Mucosa of rectum (tissue), 2 donors: ENCODE results near the gene KLHL22.
"Not testable (repeated sequence)": the region's sequence is repeated elsewhere in the genome, so short reads cannot be mapped to it uniquely, and the experiment has no call there.

Experiments
- H3K27ac ChIP-seq, 2 donors: one replicate each; pipeline ENCODE4 v1.7.0; 2013; ENCODE audit warnings: inconsistent platforms in 2 of 2, low read depth in 2 of 2, low read length in 2 of 2
- H3K27me3 ChIP-seq, 2 donors: one replicate each; pipeline ENCODE4 v1.7.0; 2013; ENCODE audit warnings: low read length in 2 of 2; ENCODE audit not compliant: control insufficient read depth in 2 of 2, insufficient read depth in 2 of 2
- H3K36me3 ChIP-seq, 2 donors: one replicate each; pipeline ENCODE4 v1.7.0; 2013; ENCODE audit warnings: low read length in 2 of 2; ENCODE audit not compliant: control insufficient read depth in 2 of 2, insufficient read depth in 2 of 2
- H3K4me1 ChIP-seq, 2 donors: one replicate each; pipeline ENCODE4 v1.7.0; 2013; ENCODE audit warnings: low read length in 2 of 2, mild to moderate bottlenecking in 1 of 2; ENCODE audit not compliant: control insufficient read depth in 2 of 2, insufficient read depth in 2 of 2
- H3K4me3 ChIP-seq, 2 donors: one replicate each; pipeline ENCODE4 v1.7.0; 2013; ENCODE audit warnings: low read length in 2 of 2
- H3K9ac ChIP-seq, 2 donors: one replicate each; pipeline ENCODE4 v1.7.0; 2013; ENCODE audit warnings: low read length in 2 of 2, low read depth in 1 of 2, mild to moderate bottlenecking in 1 of 2
- H3K9me3 ChIP-seq, 2 donors: one replicate each; pipeline ENCODE4 v1.7.0; 2013; ENCODE audit warnings: low read length in 2 of 2; ENCODE audit not compliant: control insufficient read depth in 2 of 2
- donor health status: healthy.
- donor health status: Normal muscosa, but diverticular disease.

Gene KLHL22

GRCh38 chr22:20470525-20470924 is 25.1 kb downstream of the KLHL22 start:
- H3K36me3 ChIP-seq: peaks cover 4 to 13% of the 10 kb centered on the region in 2 donors
- H3K9ac ChIP-seq, H3K27me3 ChIP-seq, H3K9me3 ChIP-seq, H3K4me1 ChIP-seq, H3K4me3 ChIP-seq, H3K27ac ChIP-seq: not testable (repeated sequence)

GRCh38 chr22:20469110-20469868 is 26.3 kb downstream of the KLHL22 start:
- Histone ChIP-seq H3K27ac (no peak overlapping the region), H3K4me1 (peaks cover 3 to 4% of the 10 kb centered on the region in 2 donors), H3K36me3 (peaks cover 11 to 23% of the 10 kb centered on the region in 2 donors), H3K27me3 (no peaks in the 10 kb centered on the region), H3K4me3 (no peak overlapping the region), H3K9ac (no peak overlapping the region), H3K9me3 (no peaks in the 10 kb centered on the region)

- no peaks in the 10 kb centered on the region for H3K27me3 ChIP-seq
- H3K36me3 ChIP-seq: peaks cover 11 to 25% of the 10 kb centered on the region in 2 donors
- H3K9ac ChIP-seq: no peak overlapping the region
- peaks cover 3 to 11% of the 10 kb centered on the region in 2 donors for H3K4me1 ChIP-seq
- H3K9me3 ChIP-seq: no peaks in the 10 kb centered on the region
- no peak overlapping the region for H3K27ac ChIP-seq
- H3K4me3 ChIP-seq: no peak overlapping the region
These were observed 28.8 kb downstream of the KLHL22 start for GRCh38 chr22:20466659-20467379.

- Histone ChIP-seq H3K36me3 (peaks cover 7 to 18% of the 10 kb centered on the region in 2 donors), H3K4me3 (no peak overlapping the region), H3K9ac (no peak overlapping the region), H3K27me3 (no peaks in the 10 kb centered on the region), H3K4me1 (peaks cover 3 to 11% of the 10 kb centered on the region in 2 donors), H3K27ac (no peak overlapping the region), H3K9me3 (no peaks in the 10 kb centered on the region)
These were observed 29.9 kb downstream of the KLHL22 start for GRCh38 chr22:20465759-20466077.

DNA sequence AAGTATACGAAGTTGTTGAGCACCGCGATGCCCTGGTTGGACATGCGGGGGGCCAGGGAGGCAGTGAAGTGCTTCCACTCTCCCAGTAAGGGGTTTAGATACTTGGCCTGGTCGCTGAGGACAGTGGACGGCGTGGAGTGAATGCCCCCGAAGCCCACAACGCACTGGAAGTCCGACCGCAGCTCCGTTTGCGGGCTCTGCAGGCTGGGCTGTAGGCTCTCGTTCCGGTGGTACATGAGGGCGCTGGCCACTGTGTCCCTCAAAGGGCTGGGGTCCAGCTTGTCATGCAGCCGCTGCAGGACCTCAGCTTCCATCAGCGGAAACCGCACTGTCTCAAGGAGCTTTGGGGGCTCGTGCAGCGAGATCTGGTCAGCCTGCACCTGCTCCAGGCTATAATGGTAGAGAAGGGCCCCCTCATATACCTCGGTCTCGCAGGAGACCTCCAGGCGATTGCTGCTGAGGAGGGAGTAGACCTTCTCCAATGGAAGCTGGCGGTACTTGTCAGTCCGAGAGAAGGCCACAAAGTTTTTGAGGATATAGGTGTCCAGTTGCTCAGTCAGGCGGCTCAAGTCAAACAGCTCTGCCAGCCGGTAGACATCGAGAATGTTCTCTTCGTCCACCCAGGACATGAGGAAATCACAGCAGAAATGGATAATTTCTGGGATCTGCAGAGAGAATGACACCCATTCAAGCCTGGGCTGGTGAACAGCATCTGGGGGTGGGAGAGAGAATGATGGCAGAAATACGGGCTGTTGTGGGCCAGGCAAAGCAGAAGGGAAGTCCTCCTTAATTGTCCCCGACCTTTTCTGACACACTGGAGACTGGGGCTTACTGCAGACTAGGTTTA is 30.5 kb downstream of the KLHL22 start:
- Histone ChIP-seq H3K36me3 (peaks cover 7 to 16% of the 10 kb centered on the region in 2 donors), H3K4me3 (no peak overlapping the region), H3K27ac (peak overlapping the region in 1 of 2 donors; percentile 82), H3K4me1 (peaks cover 3 to 11% of the 10 kb centered on the region in 2 donors), H3K9ac (no peak overlapping the region), H3K9me3 (no peaks in the 10 kb centered on the region), H3K27me3 (no peaks in the 10 kb centered on the region)

GRCh38 chr22:20464096-20464614 is 31.4 kb downstream of the KLHL22 start:
- peaks cover 3 to 11% of the 10 kb centered on the region in 2 donors for H3K4me1 ChIP-seq
- no peak overlapping the region for H3K4me3 ChIP-seq
- H3K9ac ChIP-seq: peak overlapping the region in 1 of 2 donors; percentile 32
- no peaks in the 10 kb centered on the region for H3K27me3 ChIP-seq
- H3K36me3 ChIP-seq: peaks cover 7 to 16% of the 10 kb centered on the region in 2 donors
- peak overlapping the region; percentile 28 to 82 for H3K27ac ChIP-seq
- H3K9me3 ChIP-seq: no peaks in the 10 kb centered on the region

DNA sequence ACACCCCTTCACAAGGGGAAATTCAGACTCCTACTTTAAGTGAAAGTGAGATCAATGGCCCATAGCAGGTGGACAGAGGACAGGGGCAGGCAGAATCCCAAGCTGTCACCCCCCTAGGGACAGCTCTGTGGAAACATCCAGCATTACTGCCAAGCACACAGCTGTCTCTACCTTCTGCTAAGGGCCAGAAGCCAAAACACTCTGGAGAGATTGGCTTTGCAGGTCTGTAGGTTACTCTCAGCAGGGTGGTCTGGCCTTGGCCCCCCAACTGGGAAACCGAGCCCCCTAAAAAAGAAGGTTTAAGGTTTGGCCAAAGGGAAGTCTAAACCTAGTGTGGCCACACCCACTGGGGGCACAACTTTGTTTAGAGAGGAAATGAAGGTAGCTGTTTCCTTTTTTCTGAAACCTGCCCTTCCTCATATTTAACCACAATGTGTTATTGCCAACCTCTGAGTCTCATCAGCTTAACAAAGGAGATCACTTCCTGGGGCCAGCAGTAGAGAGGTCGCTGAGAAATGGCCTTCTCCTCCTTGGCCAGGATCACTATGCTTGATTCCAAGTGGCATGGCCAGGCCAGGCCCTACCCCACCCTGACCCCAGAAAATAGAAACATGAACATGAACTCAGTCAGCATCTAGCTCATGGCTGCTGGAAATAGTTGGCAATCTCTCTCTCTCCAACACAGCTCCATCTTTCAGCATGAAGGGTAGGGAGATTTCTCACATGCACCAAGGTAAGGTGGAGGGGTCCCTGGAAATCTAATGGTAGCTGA is 32.1 kb downstream of the KLHL22 start:
- no peaks in the 10 kb centered on the region for H3K9me3 ChIP-seq
- peaks cover 7 to 16% of the 10 kb centered on the region in 2 donors for H3K36me3 ChIP-seq
- peak overlapping the region in 1 of 2 donors; percentile 32 for H3K9ac ChIP-seq
- H3K4me1 ChIP-seq: peaks cover 3 to 11% of the 10 kb centered on the region in 2 donors
- no peak overlapping the region for H3K4me3 ChIP-seq
- peak overlapping the region; percentile 28 to 82 for H3K27ac ChIP-seq
- H3K27me3 ChIP-seq: no peaks in the 10 kb centered on the region

GRCh38 chr22:20459862-20460261 is 35.7 kb downstream of the KLHL22 start:
- peaks cover 3 to 11% of the 10 kb centered on the region in 2 donors for H3K4me1 ChIP-seq

GRCh38 chr22:20459152-20459542 is 36.4 kb downstream of the KLHL22 start:
- H3K9me3 ChIP-seq: no peaks in the 10 kb centered on the region
- no peaks in the 10 kb centered on the region for H3K27me3 ChIP-seq
- peaks cover 6 to 7% of the 10 kb centered on the region in 2 donors for H3K36me3 ChIP-seq
- H3K4me3 ChIP-seq: no peak overlapping the region
- H3K4me1 ChIP-seq: peaks cover 0 to 5% of the 10 kb centered on the region in 2 donors
- H3K27ac ChIP-seq: no peak overlapping the region
- H3K9ac ChIP-seq: no peak overlapping the region

More at GRCh38 chr22:20459862-20460261, 35.7 kb downstream of the KLHL22 start:
- Histone ChIP-seq H3K27ac (no peak overlapping the region), H3K4me3 (no peak overlapping the region), H3K9ac (no peak overlapping the region), H3K27me3 (no peaks in the 10 kb centered on the region), H3K36me3 (peaks cover 11 to 13% of the 10 kb centered on the region in 2 donors), H3K9me3 (no peaks in the 10 kb centered on the region)
